HG02763 (cell line): ENCODE data around the gene CSN1S1.
"Not testable (repeated sequence)": the region's sequence is repeated elsewhere in the genome, so short reads cannot be mapped to it uniquely, and the experiment has no call there.

Experiments used
- ATAC-seq: cut with Tn5 transposase; IDR thresholded peaks from one replicate; pipeline ENCODE4 v1.9.1; 2021; ENCODE audit warnings: mild to moderate bottlenecking, moderate library complexity; ENCODE audit not compliant: unreplicated experiment

Gene CSN1S1

GRCh38 chr4:69930768-69931167, at the start of gene CSN1S1:
Gene CSN1S1 (plus strand): TSS chr4:69931068. CDS start chr4:69932556, 1,488 bp downstream.
- ATAC-seq: no peak

- ATAC-seq: peak; percentile 84
These were observed 49.6 kb upstream of the CSN1S1 start for GRCh38 chr4:69881173-69881773.

GRCh38 chr4:69882150-69882549, 48.7 kb upstream of the CSN1S1 start:
- ATAC-seq: no peak

GRCh38 chr4:69888336-69888735, 42.5 kb upstream of the CSN1S1 start:
- no peak for ATAC-seq

- ATAC-seq: no peak
These were observed 36.7 kb upstream of the CSN1S1 start for GRCh38 chr4:69894186-69894585.

GRCh38 chr4:69894721-69895120, 36.1 kb upstream of the CSN1S1 start:
- ATAC-seq: no peak

- ATAC-seq: no peak
These were observed 34.2 kb upstream of the CSN1S1 start for GRCh38 chr4:69896530-69897116.

- no peak for ATAC-seq
These were observed 23.7 kb upstream of the CSN1S1 start for GRCh38 chr4:69907151-69907550.

- no peak for ATAC-seq
These were observed 21.7 kb upstream of the CSN1S1 start for GRCh38 chr4:69909195-69909594.

GRCh38 chr4:69910016-69910782, 20.7 kb upstream of the CSN1S1 start:
- ATAC-seq: peak; percentile 75

GRCh38 chr4:69920874-69921273, 10.0 kb upstream of the CSN1S1 start:
- no peak for ATAC-seq

- ATAC-seq: not testable (repeated sequence)
These were observed 7.0 kb upstream of the CSN1S1 start for GRCh38 chr4:69923782-69924410.

- ATAC-seq: no peak
These were observed 3.3 kb downstream of the CSN1S1 start for GRCh38 chr4:69934150-69934549.

- no peak for ATAC-seq
These were observed 5.7 kb downstream of the CSN1S1 start for GRCh38 chr4:69936566-69936965.

- ATAC-seq: no peak
These were observed 20.7 kb downstream of the CSN1S1 start for GRCh38 chr4:69951602-69952001.

- ATAC-seq: no peak
These were observed 26.3 kb downstream of the CSN1S1 start for GRCh38 chr4:69957209-69957608.

- ATAC-seq: no peak
These were observed 34.8 kb downstream of the CSN1S1 start, which contains the start of gene CSN2 for GRCh38 chr4:69965628-69966027. Gene CSN2 (minus strand): TSS chr4:69965728. CDS start chr4:69960995, 4,733 bp downstream.

- ATAC-seq: no peak
These were observed 39.2 kb downstream of the CSN1S1 start for GRCh38 chr4:69970071-69970470.

- no peak for ATAC-seq
These were observed 43.8 kb downstream of the CSN1S1 start for GRCh38 chr4:69974631-69975030.

GRCh38 chr4:69977582-69977981, 46.7 kb downstream of the CSN1S1 start:
- no peak for ATAC-seq

- no peak for ATAC-seq
These were observed 53.2 kb downstream of the CSN1S1 start for GRCh38 chr4:69984030-69984443.

- no peak for ATAC-seq
These were observed 55.8 kb downstream of the CSN1S1 start for GRCh38 chr4:69986663-69987062.
